AG04449 (cell line): ENCODE results near the gene ZNF407.

Experiments used
- CTCF ChIA-PET: fragments of 350-600 bp; formaldehyde crosslinking; extraction: SDS; loops from one replicate; lab custom pipeline; 2021; ENCODE audit warnings: antibody characterized with exemption; lab: Yijun Ruan, JAX
- POLR2A ChIA-PET: fragments of 400-600, 350-600 bp; formaldehyde crosslinking; extraction: SDS; loops from one replicate; lab custom pipeline; 2020; ENCODE audit warnings: antibody characterized with exemption, inconsistent platforms; lab: Yijun Ruan, JAX
- DNase-seq: peaks from one replicate; pipeline ENCODE4 v3.0.0-alpha.2; 2010; ENCODE audit warnings: low read depth, low spot score
- H3K4me3 ChIP-seq: 2 replicates; pipeline ENCODE4 v1.5.1; 2011; ENCODE audit warnings: low read depth, mild to moderate bottlenecking, control low read depth, low read length
- TF ChIP-seq, protein P1 (sequence below): IDR thresholded peaks from one replicate; pipeline ENCODE4 v1.5.1; 2011; ENCODE audit warnings: mild to moderate bottlenecking, moderate library complexity, low read length, control low read depth, inconsistent platforms; ENCODE audit not compliant: insufficient read depth; ENCODE audit errors: missing control alignments

ZNF407 gene

GRCh38 chr18:74597662-74598349 lies at the start of gene ZNF407:
TSS of gene ZNF407 (plus strand) at chr18:74597870. CDS start at chr18:74631020, 33,150 bp downstream.
- peak within 1 kb of the TSS; percentile 93 for H3K4me3 ChIP-seq
- ChIA-PET CTCF (interaction anchor here (1.1 to 1.7 kb wide), 2 partner anchors 13 to 26 kb away, joined by 3 to 5 read pairs; no protein-coding TSS in a partner anchor), POLR2A (interaction anchor here (0.6 kb wide), 1 partner anchor 1860 kb away, joined by 3 read pairs; no protein-coding TSS in a partner anchor)
- TF ChIP-seq, protein P1, sequence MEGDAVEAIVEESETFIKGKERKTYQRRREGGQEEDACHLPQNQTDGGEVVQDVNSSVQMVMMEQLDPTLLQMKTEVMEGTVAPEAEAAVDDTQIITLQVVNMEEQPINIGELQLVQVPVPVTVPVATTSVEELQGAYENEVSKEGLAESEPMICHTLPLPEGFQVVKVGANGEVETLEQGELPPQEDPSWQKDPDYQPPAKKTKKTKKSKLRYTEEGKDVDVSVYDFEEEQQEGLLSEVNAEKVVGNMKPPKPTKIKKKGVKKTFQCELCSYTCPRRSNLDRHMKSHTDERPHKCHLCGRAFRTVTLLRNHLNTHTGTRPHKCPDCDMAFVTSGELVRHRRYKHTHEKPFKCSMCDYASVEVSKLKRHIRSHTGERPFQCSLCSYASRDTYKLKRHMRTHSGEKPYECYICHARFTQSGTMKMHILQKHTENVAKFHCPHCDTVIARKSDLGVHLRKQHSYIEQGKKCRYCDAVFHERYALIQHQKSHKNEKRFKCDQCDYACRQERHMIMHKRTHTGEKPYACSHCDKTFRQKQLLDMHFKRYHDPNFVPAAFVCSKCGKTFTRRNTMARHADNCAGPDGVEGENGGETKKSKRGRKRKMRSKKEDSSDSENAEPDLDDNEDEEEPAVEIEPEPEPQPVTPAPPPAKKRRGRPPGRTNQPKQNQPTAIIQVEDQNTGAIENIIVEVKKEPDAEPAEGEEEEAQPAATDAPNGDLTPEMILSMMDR, result no peak
- DNase-seq, result peak; percentile 51

GRCh38 chr18:74549591-74550104 lies 48.0 kb upstream of the ZNF407 start:
- POLR2A ChIA-PET, result no interaction called here
- H3K4me3 ChIP-seq, result no peak overlapping the region
- CTCF ChIA-PET, result interaction anchor here (0.7 to 4.2 kb wide), 4 partner anchors 12 to 351 kb away, joined by 3 to 54 read pairs (median 4); no protein-coding TSS in a partner anchor
- TF ChIP-seq, protein P1, result no peak
- DNase-seq, result no peak

- TF ChIP-seq, protein P1, result no peak
- H3K4me3 ChIP-seq, result no peak overlapping the region
- DNase-seq, result no peak
- ChIA-PET CTCF (interaction anchor here (0.6 to 4.2 kb wide), 9 partner anchors 8 to 352 kb away, joined by 3 to 71 read pairs (median 10); no protein-coding TSS in a partner anchor), POLR2A (no interaction called here)
These were observed 46.8 kb upstream of the ZNF407 start for GRCh38 chr18:74550886-74551285.

GRCh38 chr18:74551452-74551851 lies 46.2 kb upstream of the ZNF407 start:
- DNase-seq, result no peak
- no peak overlapping the region for H3K4me3 ChIP-seq
- TF ChIP-seq, protein P1, result no peak
- ChIA-PET CTCF (interaction anchor here (0.7 to 4.2 kb wide), 30 partner anchors 8 to 1850 kb away, joined by 3 to 71 read pairs (median 4); no protein-coding TSS in a partner anchor), POLR2A (no interaction called here)

DNA sequence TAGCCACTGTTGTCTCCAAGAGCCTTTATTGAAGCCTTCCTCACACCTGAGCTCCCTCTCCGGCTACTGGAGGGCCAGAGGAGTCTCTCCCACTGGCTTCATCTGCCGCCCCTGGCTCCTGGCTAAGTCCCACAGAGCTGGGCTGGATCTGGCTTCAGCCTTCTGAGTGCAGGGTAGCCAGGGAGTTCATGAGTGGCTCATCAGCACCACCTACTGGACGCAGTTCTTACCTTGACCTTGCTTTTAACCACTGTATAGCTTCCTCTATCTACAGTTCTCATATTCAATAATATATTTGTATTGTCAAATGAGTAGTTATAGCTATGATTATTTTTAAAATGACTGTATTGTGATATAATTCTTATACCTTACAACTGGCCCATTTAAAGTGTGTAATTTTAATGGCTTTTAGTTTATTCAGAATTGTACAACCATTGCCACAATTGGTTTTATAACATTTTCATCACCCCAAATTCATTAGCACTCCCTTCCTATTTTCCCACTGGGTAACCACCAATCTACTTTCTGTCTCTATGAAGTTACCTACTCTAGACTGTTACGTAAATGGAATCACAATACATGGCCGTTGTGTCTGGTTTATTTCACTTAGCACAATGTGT lies 45.6 kb upstream of the ZNF407 start:
- no peak overlapping the region for H3K4me3 ChIP-seq
- CTCF ChIA-PET, result interaction anchor here (0.7 to 4.2 kb wide), 31 partner anchors 8 to 1851 kb away, joined by 3 to 71 read pairs (median 4); no protein-coding TSS in a partner anchor
- TF ChIP-seq, protein P1, result peak; percentile 81
- DNase-seq, result peak; percentile 29
- POLR2A ChIA-PET, result no interaction called here
